ENCODE data around the gene RELA.

GRCh38 chr11:65615229-65615949, 47.3 kb downstream of the RELA start, which contains the start of gene PCNX3:
- TF ChIP-seq, protein P1, sequence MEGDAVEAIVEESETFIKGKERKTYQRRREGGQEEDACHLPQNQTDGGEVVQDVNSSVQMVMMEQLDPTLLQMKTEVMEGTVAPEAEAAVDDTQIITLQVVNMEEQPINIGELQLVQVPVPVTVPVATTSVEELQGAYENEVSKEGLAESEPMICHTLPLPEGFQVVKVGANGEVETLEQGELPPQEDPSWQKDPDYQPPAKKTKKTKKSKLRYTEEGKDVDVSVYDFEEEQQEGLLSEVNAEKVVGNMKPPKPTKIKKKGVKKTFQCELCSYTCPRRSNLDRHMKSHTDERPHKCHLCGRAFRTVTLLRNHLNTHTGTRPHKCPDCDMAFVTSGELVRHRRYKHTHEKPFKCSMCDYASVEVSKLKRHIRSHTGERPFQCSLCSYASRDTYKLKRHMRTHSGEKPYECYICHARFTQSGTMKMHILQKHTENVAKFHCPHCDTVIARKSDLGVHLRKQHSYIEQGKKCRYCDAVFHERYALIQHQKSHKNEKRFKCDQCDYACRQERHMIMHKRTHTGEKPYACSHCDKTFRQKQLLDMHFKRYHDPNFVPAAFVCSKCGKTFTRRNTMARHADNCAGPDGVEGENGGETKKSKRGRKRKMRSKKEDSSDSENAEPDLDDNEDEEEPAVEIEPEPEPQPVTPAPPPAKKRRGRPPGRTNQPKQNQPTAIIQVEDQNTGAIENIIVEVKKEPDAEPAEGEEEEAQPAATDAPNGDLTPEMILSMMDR (IDR thresholded peaks at IDR 0.05 in 2 of 3, conservative IDR thresholded peaks at IDR 0.05 in 1 of 3; ENCODE audit: control insufficient read depth in 2 of 3, extremely low read depth in 1 of 3, insufficient read depth in 1 of 3, low read depth in 3 of 3, low read length in 3 of 3) = no peak
- TF ChIP-seq SP1 (IDR thresholded peaks at IDR 0.05; ENCODE audit: low read depth, low read length) (peak; percentile 99), ZNF274 (IDR thresholded peaks at IDR 0.05; ENCODE audit: insufficient read depth, insufficient read length) (no peak), EZH2 (IDR thresholded peaks at IDR 0.05; ENCODE audit: borderline replicate concordance, control insufficient read depth, low read depth, low read length) (no peak), SMC3 (IDR thresholded peaks at IDR 0.05; ENCODE audit: borderline replicate concordance, low read length) (no peak), POLR2A (IDR thresholded peaks at IDR 0.05; ENCODE audit: low read depth, low read length) (peak; percentile 64), GABPA (IDR thresholded peaks at IDR 0.05; ENCODE audit: low read depth) (peak; percentile 97), TBL1XR1 (IDR thresholded peaks at IDR 0.05; ENCODE audit: low read depth, low read length) (peak; percentile 91), RBBP5 (conservative IDR thresholded peaks at IDR 0.05) (no peak)
- TF ChIP-seq, protein P2, sequence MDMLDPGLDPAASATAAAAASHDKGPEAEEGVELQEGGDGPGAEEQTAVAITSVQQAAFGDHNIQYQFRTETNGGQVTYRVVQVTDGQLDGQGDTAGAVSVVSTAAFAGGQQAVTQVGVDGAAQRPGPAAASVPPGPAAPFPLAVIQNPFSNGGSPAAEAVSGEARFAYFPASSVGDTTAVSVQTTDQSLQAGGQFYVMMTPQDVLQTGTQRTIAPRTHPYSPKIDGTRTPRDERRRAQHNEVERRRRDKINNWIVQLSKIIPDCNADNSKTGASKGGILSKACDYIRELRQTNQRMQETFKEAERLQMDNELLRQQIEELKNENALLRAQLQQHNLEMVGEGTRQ (IDR thresholded peaks at IDR 0.05; ENCODE audit: borderline replicate concordance, low read depth, low read length) = no peak; the same call in 1 of the 2 replicates
